ENCODE results near the gene TNFAIP2.

Gene TNFAIP2

DNA sequence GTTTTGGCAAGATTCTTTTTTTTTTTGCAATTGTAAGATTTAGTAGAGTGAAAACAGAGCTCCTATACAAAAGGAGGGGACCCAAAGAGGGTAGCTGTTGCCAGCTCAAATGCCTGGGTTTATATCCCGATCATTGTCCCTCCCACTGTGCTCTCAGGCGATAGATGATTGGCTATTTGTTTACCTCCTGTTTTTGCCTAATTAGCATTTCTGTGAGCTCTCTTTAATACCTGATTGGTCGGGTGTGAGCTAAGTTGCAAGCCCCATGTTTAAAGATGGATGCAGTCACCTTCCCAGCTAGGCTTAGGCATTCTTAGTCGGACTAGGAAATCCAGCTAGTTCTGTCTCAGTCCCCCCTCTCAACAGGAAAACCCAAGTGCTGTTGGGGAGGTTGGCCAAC lies 26.9 kb upstream of the TNFAIP2 start:
- no peak for TF ChIP-seq EZH2phosphoT487 (conservative IDR thresholded peaks at IDR 0.05; ENCODE audit: low read length)
- TF ChIP-seq, protein P1, sequence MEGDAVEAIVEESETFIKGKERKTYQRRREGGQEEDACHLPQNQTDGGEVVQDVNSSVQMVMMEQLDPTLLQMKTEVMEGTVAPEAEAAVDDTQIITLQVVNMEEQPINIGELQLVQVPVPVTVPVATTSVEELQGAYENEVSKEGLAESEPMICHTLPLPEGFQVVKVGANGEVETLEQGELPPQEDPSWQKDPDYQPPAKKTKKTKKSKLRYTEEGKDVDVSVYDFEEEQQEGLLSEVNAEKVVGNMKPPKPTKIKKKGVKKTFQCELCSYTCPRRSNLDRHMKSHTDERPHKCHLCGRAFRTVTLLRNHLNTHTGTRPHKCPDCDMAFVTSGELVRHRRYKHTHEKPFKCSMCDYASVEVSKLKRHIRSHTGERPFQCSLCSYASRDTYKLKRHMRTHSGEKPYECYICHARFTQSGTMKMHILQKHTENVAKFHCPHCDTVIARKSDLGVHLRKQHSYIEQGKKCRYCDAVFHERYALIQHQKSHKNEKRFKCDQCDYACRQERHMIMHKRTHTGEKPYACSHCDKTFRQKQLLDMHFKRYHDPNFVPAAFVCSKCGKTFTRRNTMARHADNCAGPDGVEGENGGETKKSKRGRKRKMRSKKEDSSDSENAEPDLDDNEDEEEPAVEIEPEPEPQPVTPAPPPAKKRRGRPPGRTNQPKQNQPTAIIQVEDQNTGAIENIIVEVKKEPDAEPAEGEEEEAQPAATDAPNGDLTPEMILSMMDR (IDR thresholded peaks at IDR 0.05; ENCODE audit: insufficient read depth, low read length, poor library complexity, severe bottlenecking), result no peak
- Histone ChIP-seq H3K4me2 (ENCODE audit: low read depth, low read length, poor library complexity, severe bottlenecking) (no peak overlapping the region), H2AFZ (ENCODE audit: low read depth, low read length, severe bottlenecking) (no peak overlapping the region), H3K27me3 (ENCODE audit: low read length) (no peaks in the 10 kb centered on the region), H3K27ac (ENCODE audit: low read depth, low read length) (no peak overlapping the region), H3K9me3 (ENCODE audit: insufficient read depth, low read length) (no peaks in the 10 kb centered on the region), H3K79me2 (ENCODE audit: insufficient read depth, low read length) (no peaks in the 10 kb centered on the region), H3K36me3 (ENCODE audit: low read length) (no peaks in the 10 kb centered on the region), H3K9me2 (replicated peaks; ENCODE audit: insufficient read depth, low read length) (no peaks in the 10 kb centered on the region), H4K20me1 (ENCODE audit: low read depth, low read length) (no peaks in the 10 kb centered on the region), H3K9ac (ENCODE audit: low read length) (no peak overlapping the region), H3F3A (ENCODE audit: insufficient read depth) (no peaks in the 10 kb centered on the region), H3K4me3 (ENCODE audit: insufficient read depth, low read length, poor library complexity, severe bottlenecking) (no peak overlapping the region)

DNA sequence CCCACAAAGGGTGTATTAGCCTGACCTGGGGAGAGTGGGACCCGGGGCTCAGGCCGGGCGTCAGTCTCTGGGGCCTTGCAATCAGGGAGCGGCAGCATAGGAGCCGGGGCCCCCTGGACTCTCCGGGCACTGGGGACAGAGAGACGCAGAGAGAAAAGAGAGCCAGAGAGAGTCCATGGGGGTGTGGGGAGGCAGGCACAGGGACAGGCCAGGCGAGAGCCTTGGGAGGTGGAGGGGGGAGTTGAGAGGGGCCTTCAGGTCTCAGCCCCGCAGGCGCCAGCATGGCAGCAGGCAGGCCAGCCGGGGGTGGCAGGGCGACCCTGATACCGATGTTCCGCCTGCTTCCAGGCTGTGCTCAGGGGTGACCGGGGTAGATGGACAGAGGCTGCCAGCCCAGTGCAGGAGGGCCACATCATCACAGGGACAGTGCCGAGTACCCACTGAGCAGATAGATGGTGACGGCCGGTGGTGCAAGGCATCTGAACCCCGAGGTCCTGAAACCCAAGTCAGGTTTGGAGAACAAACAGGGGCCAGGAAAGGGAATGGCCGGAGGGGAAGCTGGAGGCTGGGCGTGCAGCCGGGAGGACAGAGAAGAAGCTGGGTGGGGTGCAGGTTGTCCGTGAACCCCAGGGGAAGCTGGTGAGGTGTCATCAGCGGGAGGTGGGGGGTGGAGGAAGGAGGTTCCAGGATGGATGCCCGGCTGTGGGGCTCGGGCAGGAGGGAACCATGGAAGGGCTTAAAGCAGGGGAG lies 25.8 kb upstream of the TNFAIP2 start:
- H3K4me2 ChIP-seq (ENCODE audit: low read depth, low read length, poor library complexity, severe bottlenecking), result no peak overlapping the region
- no peaks in the 10 kb centered on the region for H3K27me3 ChIP-seq (ENCODE audit: low read length)
- no peaks in the 10 kb centered on the region for H3K79me2 ChIP-seq (ENCODE audit: insufficient read depth, low read length)
- no peaks in the 10 kb centered on the region for H3K9me3 ChIP-seq (ENCODE audit: insufficient read depth, low read length)
- H3F3A ChIP-seq (ENCODE audit: insufficient read depth), result no peaks in the 10 kb centered on the region
- H3K27ac ChIP-seq (ENCODE audit: low read depth, low read length), result no peak overlapping the region
- no peak overlapping the region for H2AFZ ChIP-seq (ENCODE audit: low read depth, low read length, severe bottlenecking)
- no peaks in the 10 kb centered on the region for H3K36me3 ChIP-seq (ENCODE audit: low read length)
- H4K20me1 ChIP-seq (ENCODE audit: low read depth, low read length), result no peaks in the 10 kb centered on the region
- no peak for TF ChIP-seq EZH2phosphoT487 (conservative IDR thresholded peaks at IDR 0.05; ENCODE audit: low read length)
- TF ChIP-seq, protein P1 (IDR thresholded peaks at IDR 0.05; ENCODE audit: insufficient read depth, low read length, poor library complexity, severe bottlenecking), result no peak
- no peak overlapping the region for H3K9ac ChIP-seq (ENCODE audit: low read length)
- H3K9me2 ChIP-seq (replicated peaks; ENCODE audit: insufficient read depth, low read length), result no peaks in the 10 kb centered on the region
- H3K4me3 ChIP-seq (ENCODE audit: insufficient read depth, low read length, poor library complexity, severe bottlenecking), result no peak overlapping the region

DNA sequence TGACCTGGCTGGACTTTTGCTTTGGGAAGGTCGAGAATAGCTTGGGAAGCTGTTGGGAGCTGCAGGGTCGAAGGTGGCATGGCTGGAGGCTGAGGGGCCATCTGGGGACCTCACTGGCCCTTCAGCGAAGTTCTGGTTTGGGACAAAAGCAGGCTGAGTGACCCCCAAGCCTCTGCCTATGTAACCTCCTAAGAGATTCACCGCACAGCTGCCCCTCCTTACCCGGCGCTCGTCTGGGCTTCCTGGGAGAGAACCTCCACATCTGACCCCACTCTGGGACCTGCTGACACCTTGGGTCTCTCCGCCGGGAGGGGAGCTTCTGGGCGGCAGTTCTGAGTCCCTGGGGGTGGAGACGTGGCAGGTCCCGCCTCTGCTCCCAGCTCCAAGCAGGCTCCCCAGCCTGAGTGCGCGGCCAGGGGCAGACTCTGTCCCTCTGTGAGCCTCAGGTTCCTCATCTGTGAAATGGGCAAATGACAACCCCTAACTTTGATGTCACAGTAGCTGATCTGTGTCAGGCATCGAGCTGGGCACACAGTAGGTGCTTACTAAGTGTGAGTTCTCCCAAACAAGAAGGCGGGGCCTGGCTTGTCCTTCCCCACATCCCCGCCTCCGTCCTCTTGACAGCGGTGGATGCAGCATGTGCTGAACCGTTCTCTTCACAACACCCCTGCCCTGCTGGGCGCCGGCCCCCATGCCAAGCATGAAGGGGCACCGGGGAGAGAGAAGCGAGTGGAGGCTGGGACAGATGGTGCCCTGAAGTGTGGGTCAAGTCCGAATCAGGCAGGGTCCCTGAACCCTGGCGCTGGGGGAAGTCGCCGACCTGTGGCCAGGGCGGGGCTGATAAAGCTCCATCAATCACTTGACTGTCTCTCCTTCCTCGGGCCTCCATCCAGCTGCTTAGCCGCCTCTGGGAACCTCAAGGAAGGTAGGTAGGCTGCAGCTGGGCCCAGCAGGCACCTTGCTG lies 25.0 kb upstream of the TNFAIP2 start:
- Histone ChIP-seq H2AFZ (ENCODE audit: low read depth, low read length, severe bottlenecking) (no peak overlapping the region), H3K27me3 (ENCODE audit: low read length) (no peaks in the 10 kb centered on the region), H3K36me3 (ENCODE audit: low read length) (no peaks in the 10 kb centered on the region), H3K9me3 (ENCODE audit: insufficient read depth, low read length) (no peaks in the 10 kb centered on the region), H3K4me2 (ENCODE audit: low read depth, low read length, poor library complexity, severe bottlenecking) (no peak overlapping the region), H3F3A (ENCODE audit: insufficient read depth) (no peaks in the 10 kb centered on the region), H3K9me2 (replicated peaks; ENCODE audit: insufficient read depth, low read length) (no peaks in the 10 kb centered on the region), H4K20me1 (ENCODE audit: low read depth, low read length) (no peaks in the 10 kb centered on the region), H3K4me3 (ENCODE audit: insufficient read depth, low read length, poor library complexity, severe bottlenecking) (no peak overlapping the region), H3K79me2 (ENCODE audit: insufficient read depth, low read length) (no peaks in the 10 kb centered on the region), H3K27ac (ENCODE audit: low read depth, low read length) (no peak overlapping the region), H3K9ac (ENCODE audit: low read length) (no peak overlapping the region)
- TF ChIP-seq, protein P1 (IDR thresholded peaks at IDR 0.05; ENCODE audit: insufficient read depth, low read length, poor library complexity, severe bottlenecking), result no peak
- TF ChIP-seq EZH2phosphoT487 (conservative IDR thresholded peaks at IDR 0.05; ENCODE audit: low read length), result no peak

Measured in SU-DHL-6 (cell line).